ENCODE results near the gene UQCRC1.

Gene UQCRC1

GRCh38 chr3:48599077-48599501 lies 10.4 kb downstream of the UQCRC1 start:
- DNase-seq (ENCODE audit: low read depth in 2 of 2): no peak

DNA sequence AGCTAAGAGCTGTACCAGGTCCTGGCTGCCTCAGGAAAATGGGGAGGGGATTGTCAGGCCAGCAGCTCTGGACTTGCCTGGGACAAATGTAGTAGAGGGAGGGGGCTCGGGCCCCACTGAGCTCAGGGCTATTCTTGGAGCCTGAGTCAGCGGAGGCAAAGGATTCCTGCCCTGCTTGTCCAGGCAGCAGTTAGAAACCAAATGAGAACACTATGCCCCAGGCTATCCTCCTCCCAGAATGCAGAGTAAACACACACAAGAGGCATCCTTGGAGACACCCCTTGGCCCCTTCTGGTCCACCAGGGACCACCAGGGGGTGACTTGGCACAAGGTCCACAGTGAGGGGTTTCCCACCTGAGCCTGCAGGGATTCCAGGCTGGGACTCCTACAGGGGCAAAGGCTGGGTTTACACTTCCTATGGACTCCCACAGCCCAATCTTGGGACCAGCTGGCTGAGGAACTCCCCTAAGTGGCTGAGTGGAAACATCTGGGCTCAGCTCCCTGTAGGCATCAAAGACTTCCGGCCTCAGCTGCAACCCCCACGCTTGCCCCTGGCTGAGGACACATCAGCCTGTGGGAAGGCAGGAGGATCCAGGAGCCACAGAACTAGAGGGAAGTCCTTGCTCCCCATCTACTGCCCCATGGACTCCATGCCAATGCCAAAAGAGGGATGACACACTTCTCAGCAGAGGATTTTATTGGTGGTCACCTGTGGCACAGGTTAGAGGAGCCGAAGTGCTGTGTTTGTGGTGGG lies 10.9 kb downstream of the UQCRC1 start:
- no peak for DNase-seq (ENCODE audit: low read depth in 2 of 2)

GRCh38 chr3:48597408-48597800 lies 12.0 kb downstream of the UQCRC1 start:
- DNase-seq (ENCODE audit: low read depth in 2 of 2): no peak

DNA sequence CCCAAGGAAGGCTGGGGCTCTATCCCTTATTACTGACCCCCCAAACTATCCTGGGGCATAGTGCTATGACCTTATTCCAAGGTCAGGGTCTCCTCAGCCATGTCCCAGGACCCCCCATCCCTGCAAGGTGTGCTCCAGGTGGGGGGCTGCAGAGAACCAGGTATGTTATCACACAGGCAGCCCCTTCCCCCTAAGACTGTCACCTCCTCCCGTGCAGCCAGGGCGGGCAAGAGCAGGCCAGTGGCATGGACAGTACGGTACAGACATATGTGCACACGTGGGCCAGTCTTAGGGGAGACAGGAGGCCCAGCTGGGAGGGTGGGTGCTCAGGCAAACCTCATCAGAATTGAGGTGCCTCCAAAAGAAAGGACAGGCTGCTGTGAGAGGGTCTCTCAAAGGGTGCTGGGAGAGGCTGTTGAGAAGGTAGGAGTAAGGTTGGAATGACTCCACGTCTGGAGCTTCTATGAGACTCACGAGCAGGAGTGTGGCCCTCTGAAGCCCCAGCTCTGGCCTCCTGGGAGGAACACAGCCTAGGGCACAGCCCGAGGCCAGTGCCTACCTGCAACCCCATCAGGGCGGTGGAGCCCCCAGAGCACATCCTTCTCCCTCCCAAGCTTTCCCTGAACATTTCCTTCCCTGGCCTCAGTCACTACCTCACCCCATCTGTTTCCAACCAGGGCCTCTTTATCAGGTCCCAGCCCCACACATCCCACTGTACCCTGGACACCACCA lies 12.6 kb downstream of the UQCRC1 start:
- DNase-seq (ENCODE audit: low read depth in 2 of 2): no peak

GRCh38 chr3:48596157-48596556 lies 13.3 kb downstream of the UQCRC1 start:
- no peak for DNase-seq (ENCODE audit: low read depth in 2 of 2)

DNA sequence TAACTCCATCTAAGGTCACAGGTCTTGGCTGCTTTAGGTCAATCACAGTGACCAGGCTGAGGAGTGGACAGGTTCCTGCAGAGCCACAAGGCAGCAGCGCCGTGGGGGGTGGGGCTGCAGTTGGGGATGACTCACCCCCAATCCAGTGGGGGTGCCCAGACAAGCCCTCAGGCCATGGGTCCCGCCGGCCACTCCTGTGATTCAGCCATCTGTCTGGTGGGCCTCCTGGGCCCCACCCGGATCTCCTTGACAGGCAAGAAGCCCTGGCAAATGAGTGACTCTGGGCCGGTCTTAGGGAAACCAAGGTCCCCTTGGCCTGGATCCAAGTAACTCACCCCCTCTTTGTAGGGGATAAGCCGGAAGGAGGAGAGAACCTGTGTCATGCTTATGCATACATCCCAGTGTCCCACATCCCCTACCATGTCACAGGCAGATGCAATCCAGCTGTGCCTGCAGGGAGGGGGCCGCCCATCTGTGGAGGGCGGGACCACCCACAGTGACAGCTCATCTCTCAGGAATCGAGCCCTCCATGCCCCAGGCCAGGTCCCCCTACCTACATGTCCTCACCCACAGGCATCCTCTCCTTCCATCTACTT lies 13.8 kb downstream of the UQCRC1 start:
- no peak for DNase-seq (ENCODE audit: low read depth in 2 of 2)

DNA sequence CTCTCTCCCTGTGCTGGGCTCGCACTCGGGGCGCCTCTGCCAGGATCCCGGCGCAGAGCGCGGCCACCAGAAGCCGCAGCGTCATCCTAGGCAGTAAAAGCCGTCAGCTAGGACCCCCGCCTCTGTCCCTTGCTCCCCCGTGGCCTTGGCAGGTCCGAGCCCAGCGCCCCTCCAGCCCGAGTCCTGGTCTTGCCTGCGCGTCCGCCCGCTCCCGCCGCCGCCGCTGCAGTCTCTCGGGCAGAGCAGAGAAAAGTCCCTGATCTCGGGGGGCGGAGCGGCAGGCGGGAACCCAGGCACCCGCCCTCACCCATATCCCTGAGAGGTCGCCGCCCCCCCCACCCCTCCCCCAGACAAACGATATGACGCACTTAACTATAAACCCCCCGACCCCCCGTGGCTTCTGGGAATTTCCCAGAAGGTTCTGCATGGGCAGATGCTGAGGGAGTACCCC lies 14.3 kb downstream of the UQCRC1 start, which contains the start of gene COL7A1:
Gene COL7A1, minus strand, starts transcription at position 255 of the 451 bp plus-strand sequence. Its CDS starts 170 bp downstream, at position 85.
- no peak for DNase-seq (ENCODE audit: low read depth in 2 of 2)

DNA sequence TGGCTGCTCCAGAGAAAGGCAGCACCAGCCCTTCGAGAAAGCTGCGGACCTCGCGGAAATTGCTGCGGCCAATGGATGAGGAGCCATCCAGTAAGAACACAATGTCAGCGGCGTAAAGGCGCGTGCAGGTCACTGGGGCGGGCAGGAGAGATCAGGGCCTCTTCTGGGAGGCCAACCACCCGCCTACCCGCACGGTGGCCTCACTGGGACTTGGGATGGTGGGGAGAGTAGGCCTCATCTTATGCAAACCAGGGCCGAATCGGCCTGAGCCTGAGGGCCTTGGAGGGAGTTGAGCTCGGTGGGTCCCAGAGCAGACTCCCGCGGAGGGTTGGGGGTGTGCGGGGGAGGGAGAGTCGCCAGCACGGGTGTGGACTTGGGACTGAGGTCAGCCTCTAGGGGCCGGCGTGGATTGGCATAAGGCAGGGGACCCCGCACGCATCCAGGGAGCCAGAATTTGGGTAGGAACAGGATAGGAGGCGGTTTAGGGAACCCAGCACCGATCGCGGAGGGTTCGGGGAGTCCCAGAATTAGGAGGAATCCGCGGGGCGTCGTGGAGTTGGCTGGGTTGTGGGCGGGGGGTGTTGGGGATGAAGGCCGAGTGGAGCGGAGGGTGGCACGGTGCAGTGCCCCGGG lies 14.9 kb downstream of the UQCRC1 start:
- DNase-seq (ENCODE audit: low read depth in 2 of 2): no peak

GRCh38 chr3:48593337-48593736 lies 16.1 kb downstream of the UQCRC1 start:
- no peak for DNase-seq (ENCODE audit: low read depth in 2 of 2)

DNA sequence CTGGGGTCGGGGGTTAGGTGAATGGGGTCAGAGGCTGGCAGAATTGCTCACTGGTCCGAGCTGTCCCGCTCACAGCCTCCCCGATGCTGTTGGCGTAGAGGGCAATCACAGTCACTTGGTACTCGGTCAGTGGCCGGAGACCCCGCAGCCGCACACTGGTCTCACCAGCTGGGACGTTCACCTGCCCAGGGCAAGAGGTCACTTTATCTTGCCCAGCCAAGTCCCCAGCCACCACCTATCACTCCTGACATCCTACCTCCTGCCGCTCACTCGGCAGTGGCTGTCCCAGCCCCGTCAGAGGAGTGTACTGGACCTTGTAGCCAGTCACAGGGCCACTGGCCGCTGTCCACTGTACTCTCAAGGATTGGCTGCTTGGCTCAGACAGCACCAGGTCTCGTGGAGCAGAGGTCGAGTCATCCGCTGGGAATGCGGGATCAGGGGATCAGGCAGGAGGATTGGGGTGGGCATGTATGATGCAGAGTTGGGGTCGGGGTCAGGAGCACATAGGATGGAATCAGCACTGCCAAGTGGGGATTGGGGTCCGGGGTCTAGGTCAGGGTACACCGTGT lies 16.8 kb downstream of the UQCRC1 start:
- DNase-seq (ENCODE audit: low read depth in 2 of 2): no peak

DNA sequence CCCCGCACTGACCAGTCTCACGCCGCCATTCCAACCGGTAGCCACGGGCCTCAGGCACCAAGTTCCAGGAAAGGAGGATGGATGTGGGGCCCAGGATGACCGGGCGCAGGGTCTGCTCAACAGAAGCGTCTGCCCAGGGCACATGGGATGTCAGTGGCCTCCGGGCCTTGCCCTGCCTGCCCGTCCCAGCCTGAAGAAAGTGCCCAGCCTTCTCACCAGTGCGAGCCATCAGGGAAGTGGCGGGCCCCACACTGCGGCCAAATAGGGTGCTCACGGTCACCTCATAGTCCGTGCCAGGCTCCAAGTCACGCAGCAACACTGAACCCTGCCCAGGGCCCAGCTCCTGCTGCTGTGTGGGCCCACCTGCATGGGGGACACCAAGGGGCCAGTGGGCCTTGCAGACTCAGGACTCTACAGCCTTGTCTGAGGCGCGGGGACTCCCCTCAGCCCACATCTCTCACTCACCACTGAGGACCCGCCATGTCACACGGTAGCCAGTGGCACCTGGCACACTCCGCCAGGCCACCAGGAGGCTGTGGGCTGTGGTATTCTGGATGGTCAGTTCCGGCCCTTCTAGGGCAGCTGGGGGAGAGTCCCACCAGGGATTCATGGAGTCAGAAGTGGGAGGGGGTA lies 17.4 kb downstream of the UQCRC1 start:
- no peak for DNase-seq (ENCODE audit: low read depth in 2 of 2)

GRCh38 chr3:48591436-48591835 lies 18.0 kb downstream of the UQCRC1 start:
- no peak for DNase-seq (ENCODE audit: low read depth in 2 of 2)

DNA sequence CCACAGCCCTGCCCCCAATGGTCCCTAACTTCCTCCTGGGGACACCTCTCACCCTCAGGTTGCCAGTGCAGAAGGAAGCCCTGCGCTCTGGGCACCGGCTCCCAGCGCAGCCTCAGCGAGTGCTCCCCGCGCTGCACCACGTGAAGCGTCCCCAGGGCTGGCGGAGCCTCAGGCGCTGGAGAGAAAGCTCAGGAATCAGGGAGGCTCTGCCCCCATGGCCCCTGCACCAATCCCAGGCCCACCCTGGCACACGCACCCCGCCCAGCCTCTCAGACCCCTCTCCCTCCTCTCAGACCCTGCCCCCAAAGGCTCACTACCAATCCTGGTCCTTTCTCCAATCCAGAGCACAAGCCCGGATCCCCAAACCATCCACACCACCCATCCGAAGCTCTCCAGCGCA lies 21.2 kb downstream of the UQCRC1 start:
- no peak for DNase-seq (ENCODE audit: low read depth in 2 of 2)

DNA sequence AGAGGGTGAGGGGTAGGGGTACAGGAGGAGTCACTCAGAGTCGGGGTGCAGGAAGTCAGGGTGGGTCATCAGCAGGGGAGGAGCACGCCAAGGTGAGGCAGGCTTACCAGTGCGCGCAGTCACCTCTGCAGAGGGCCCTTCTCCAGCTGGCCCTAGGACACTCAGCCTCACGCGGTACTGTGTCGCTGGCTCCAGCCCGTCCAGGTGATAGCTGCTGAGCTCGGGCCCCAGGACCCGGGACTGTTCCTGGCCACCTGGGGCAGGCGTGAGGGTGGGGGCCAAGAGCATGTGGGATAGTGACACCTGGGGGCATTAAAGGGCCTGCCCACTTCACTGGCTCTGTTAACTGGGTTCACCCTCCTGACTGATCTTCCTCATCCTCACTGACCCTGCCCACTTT lies 21.8 kb downstream of the UQCRC1 start:
- DNase-seq (ENCODE audit: low read depth in 2 of 2): no peak

- no peak for DNase-seq (ENCODE audit: low read depth in 2 of 2)
Observed at GRCh38 chr3:48585411-48585810, 24.0 kb downstream of the UQCRC1 start.

GRCh38 chr3:48584836-48585235 lies 24.6 kb downstream of the UQCRC1 start:
- no peak for DNase-seq (ENCODE audit: low read depth in 2 of 2)

DNA sequence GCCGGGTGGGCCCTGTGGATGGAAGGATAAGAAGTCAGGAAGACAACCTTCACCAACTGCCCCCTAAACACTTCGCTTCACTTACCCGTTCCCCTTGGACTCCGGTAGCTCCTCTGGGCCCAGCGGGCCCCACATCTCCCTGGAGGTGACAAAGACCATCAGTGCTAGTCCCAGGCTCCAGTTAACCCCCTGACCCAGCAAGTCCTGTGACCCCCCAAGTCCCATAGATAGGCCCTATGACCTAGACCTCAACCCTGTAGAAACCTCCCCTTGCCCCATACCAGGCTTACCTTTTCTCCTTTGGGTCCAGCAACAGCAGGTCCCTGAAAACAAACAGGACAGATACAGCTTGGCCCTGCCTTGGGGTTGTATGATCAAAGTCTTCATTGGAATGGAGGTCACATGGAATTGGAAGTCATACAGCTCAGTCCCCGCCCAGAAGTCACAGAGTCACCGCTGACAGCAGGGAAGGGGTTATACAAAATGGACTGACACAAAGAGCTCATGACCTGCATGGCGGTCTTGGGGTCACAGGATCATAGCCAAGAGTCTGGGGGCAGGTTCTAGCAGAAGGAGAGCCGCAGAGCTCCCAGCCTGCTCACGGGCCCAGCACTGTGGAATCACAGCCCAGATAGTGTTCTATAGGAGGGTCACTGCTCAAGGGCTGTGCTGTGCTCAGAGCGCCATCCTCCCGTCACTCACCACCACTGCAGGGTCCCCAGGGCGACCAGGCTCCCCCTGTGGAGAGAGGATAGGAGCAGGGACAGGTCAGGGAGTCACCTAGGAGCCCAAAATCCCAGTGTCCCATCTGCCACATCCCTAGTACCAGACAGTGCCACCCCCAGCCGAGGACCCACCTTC lies 27.6 kb downstream of the UQCRC1 start:
- no peak for DNase-seq (ENCODE audit: low read depth in 2 of 2)

DNA sequence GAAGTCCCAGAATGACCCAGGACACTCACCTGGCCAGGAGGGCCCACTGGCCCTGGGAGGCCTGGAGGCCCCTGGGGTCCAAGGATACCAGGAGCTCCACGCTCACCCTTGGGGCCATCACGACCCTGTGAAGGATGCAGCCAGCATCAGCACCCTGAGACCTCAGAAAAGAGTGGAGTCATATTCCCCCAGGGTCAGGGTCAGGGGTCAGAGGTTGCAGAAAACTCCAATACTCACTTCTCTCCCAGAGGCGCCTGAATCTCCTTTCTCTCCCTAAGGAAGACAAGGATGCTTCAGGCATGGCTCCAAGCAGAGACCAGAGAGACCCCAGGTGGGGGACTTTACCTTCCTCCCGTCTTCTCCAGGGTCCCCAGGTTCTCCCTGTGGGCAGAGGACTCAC lies 32.8 kb downstream of the UQCRC1 start:
- DNase-seq (ENCODE audit: low read depth in 2 of 2): no peak

DNA sequence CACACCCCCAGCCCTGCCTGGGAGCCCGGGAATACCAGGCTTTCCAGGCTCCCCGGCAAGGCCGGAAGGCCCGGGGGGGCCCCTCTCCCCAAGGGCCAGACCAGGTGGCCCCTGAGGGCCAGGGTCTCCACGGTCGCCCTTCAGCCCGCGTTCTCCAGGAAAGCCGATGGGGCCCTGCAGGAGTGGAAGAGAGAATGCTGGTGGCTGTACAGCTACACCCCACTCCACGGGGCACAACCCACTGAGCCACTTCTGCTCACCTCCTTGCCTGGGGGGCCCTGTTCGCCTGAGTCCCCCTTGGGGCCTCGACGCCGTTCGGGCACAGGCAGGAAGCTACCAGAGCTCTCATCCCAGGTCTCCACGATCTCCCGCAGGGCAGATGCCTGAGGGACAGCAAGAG lies 34.1 kb downstream of the UQCRC1 start:
- DNase-seq (ENCODE audit: low read depth in 2 of 2): no peak

GRCh38 chr3:48573973-48574585 lies 35.4 kb downstream of the UQCRC1 start:
- DNase-seq (ENCODE audit: low read depth in 2 of 2): no peak

Measured in stimulated activated CD4-positive, alpha-beta T cell treated with anti-CD3 and anti-CD28 coated beads, Interleukin-1b, Interleukin-23, amount 100 ng/mL, for 1 hour (primary cell).